Uterus (tissue), 4 donors: ENCODE measurements around the gene LRRC58. TPM values are rescaled to one million over a fixed set of nuclear protein-coding genes. Genes with fewer than 3 reads are reported as not detected.

ENCODE experiments used
- DNase-seq, 2 donors: peaks; one replicate each; pipeline ENCODE4 v3.0.0-alpha.2; 2019 to 2020
- H3K27ac ChIP-seq, 2 donors: fragments of 200-600 bp; sonication (generic); 1 replicate in 1 of 2; 2 replicates in 1 of 2; pipeline ENCODE4 v1.5.1; 2016 to 2018
- H3K27me3 ChIP-seq, 2 donors: fragments of 200-600 bp; sonication (generic); one replicate each; pipeline ENCODE4 v1.5.1; 2018 to 2019; ENCODE audit warnings: control low read depth in 1 of 2
- H3K36me3 ChIP-seq, 2 donors: fragments of 200-600 bp; sonication (generic); one replicate each; pipeline ENCODE4 v1.5.1; 2019; ENCODE audit warnings: control low read depth in 1 of 2
- H3K4me1 ChIP-seq, 2 donors: fragments of 200-600 bp; sonication (generic); one replicate each; pipeline ENCODE4 v1.5.1; 2018 to 2019; ENCODE audit warnings: control low read depth in 1 of 2
- H3K4me3 ChIP-seq, 2 donors: fragments of 200-600 bp; sonication (generic); 1 replicate in 1 of 2; 2 replicates in 1 of 2; pipeline ENCODE4 v1.5.1; 2018 to 2019; ENCODE audit warnings: mild to moderate bottlenecking in 1 of 2
- H3K9me3 ChIP-seq, 2 donors: fragments of 200-600 bp; sonication (generic); one replicate each; pipeline ENCODE4 v1.5.1; 2019; ENCODE audit warnings: control low read depth in 1 of 2
- POLR2A ChIP-seq, 2 donors: fragments of 450-650 bp; IDR thresholded peaks; one replicate each; pipeline ENCODE4 v1.6.1; 2016; ENCODE audit warnings: antibody characterized with exemption in 2 of 2, mild to moderate bottlenecking in 1 of 2, moderate library complexity in 1 of 2
- intact Hi-C: fragments of 100-400 bp; cut with DNase I; formaldehyde crosslinking; loops from one replicate; pipeline ENCODE4 v1.15.1; 2023; ENCODE audit warnings: low total_unique reads
- microRNA counts, 2 donors: library from miRNA; unstranded; fragments of <30 nt; microRNA quantifications; one replicate each; lab custom pipeline; 2016 to 2017
- total RNA-seq, 4 donors: library from RNA; depleted of rRNA in 3 of 4; stranded (reverse); fragments of >200 nt in 3 of 4; gene quantifications; one replicate each; pipeline versions ENCODE4 v1.1.0 to v1.2.4, GENCODE V29; 2014 to 2023
- TF ChIP-seq, protein P1 (sequence below), 4 experiments: fragments of 200-600 bp in 2 of 4; fragments of 450-650 bp in 2 of 4; sonication (generic) in 2 of 4; IDR thresholded peaks; one replicate each; pipeline ENCODE4 v1.5.1; 2016 to 2019; ENCODE audit warnings: antibody characterized with exemption in 4 of 4, mild to moderate bottlenecking in 2 of 4, moderate library complexity in 1 of 4
- donor health status: DM: yes; HTN: yes; CAD: no.

The LRRC58 gene
- total RNA-seq, 4 donors from 2014 or later: 19.1 to 78.1 (median 35.8) TPM

DNA sequence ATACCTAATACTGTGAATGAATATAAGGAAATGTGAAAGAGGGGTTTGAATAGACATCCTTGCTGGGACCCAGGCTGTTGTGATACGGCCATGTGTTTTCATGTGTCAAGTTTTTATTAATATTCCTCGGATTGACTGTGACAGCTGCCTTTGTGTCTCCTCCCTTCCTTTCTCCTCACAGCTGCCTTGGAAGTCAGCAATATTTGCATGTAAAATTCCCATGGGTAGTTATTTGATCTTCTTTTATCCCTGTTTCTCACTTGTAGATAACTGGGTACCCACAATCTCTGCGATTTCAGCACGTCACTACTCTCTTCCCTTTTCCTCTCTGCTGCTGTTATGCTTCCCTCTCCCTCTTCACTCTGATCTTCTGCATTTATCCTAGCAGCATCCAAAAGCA is 73.5 kb downstream of the LRRC58 start:
- Histone ChIP-seq H3K27ac (no peak overlapping the region), H3K36me3 (no peaks in the 10 kb centered on the region), H3K4me1 (no peaks in the 10 kb centered on the region), H3K9me3 (no peaks in the 10 kb centered on the region), H3K27me3 (no peaks in the 10 kb centered on the region), H3K4me3 (no peak overlapping the region)
- TF ChIP-seq, protein P1, sequence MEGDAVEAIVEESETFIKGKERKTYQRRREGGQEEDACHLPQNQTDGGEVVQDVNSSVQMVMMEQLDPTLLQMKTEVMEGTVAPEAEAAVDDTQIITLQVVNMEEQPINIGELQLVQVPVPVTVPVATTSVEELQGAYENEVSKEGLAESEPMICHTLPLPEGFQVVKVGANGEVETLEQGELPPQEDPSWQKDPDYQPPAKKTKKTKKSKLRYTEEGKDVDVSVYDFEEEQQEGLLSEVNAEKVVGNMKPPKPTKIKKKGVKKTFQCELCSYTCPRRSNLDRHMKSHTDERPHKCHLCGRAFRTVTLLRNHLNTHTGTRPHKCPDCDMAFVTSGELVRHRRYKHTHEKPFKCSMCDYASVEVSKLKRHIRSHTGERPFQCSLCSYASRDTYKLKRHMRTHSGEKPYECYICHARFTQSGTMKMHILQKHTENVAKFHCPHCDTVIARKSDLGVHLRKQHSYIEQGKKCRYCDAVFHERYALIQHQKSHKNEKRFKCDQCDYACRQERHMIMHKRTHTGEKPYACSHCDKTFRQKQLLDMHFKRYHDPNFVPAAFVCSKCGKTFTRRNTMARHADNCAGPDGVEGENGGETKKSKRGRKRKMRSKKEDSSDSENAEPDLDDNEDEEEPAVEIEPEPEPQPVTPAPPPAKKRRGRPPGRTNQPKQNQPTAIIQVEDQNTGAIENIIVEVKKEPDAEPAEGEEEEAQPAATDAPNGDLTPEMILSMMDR (IDR thresholded peaks at IDR 0.05): no peak
- TF ChIP-seq POLR2A (IDR thresholded peaks at IDR 0.05): no peak
- intact Hi-C loops: no loop called here
- DNase-seq: no peak

DNA sequence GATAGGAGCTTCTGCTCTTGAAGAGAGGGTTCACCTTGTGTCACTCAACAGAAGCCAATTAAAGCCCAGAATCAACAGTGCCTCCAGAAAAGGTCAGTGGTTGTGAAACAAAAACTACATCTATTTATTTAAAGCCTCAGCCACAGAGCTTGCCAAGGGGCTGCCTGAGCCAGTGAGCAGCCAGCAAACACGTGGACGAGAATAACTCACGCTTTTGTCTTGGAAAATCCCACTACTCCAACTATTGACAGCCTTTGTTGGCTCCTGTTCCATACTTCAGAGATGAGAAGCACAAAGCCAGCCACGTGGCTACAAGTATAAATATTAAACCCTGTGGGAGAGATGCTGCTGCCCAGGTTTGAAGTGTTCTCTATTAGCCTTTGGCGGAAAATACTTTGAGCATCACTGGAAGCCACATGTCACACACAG is 74.4 kb downstream of the LRRC58 start:
- intact Hi-C loops: no loop called here
- Histone ChIP-seq H3K4me1 (no peaks in the 10 kb centered on the region), H3K9me3 (no peaks in the 10 kb centered on the region), H3K36me3 (no peaks in the 10 kb centered on the region), H3K27me3 (no peaks in the 10 kb centered on the region), H3K4me3 (no peak overlapping the region), H3K27ac (no peak overlapping the region)
- no peak for DNase-seq
- TF ChIP-seq, protein P1 (IDR thresholded peaks at IDR 0.05): no peak
- TF ChIP-seq POLR2A (IDR thresholded peaks at IDR 0.05): no peak

MicroRNAs within 50 kb of the gene (microRNA counts, 767-probe panel; counts per million panel counts)
- 0 counts per million in 2 donors for microRNA hsa-miR-198 (lab: Ali Mortazavi, UCI)

Other genes with a start within 250 kb of the LRRC58 start
- 1 to 10 TPM in 2 of 4 donors, under 1 TPM in 1, not detected in 1; 0.59 to 5.3 (median 1.9) TPM for gene GPR156, start 64.1 kb downstream of the LRRC58 start, total RNA-seq
- 1,000 to 10,000 TPM in 1 of 4 donors, 100 to 1,000 TPM in 3; 311 to 1,355 (median 418) TPM for gene FSTL1, start 101.6 kb upstream of the LRRC58 start, total RNA-seq
- gene NDUFB4, start 247.0 kb upstream of the LRRC58 start, total RNA-seq: 100 to 1,000 TPM in 2 of 4 donors, 10 to 100 TPM in 2; 17.8 to 203 (median 91.8) TPM